GM21619 (cell line): Measurements from ENCODE around the gene ORM2.
"Not testable (repeated sequence)": the region's sequence is repeated elsewhere in the genome, so short reads cannot be mapped to it uniquely, and the experiment has no call there.

Source experiments
- ATAC-seq: cut with Tn5 transposase; IDR thresholded peaks from one replicate; pipeline ENCODE4 v1.9.1; 2021; ENCODE audit not compliant: unreplicated experiment

ORM2 gene

GRCh38 chr9:114313186-114313585 is 16.5 kb upstream of the ORM2 start:
- ATAC-seq: no peak

- ATAC-seq: no peak
Observed at GRCh38 chr9:114314256-114314867, 15.3 kb upstream of the ORM2 start.

- ATAC-seq: no peak
Observed at GRCh38 chr9:114314881-114315722, 14.6 kb upstream of the ORM2 start.

DNA sequence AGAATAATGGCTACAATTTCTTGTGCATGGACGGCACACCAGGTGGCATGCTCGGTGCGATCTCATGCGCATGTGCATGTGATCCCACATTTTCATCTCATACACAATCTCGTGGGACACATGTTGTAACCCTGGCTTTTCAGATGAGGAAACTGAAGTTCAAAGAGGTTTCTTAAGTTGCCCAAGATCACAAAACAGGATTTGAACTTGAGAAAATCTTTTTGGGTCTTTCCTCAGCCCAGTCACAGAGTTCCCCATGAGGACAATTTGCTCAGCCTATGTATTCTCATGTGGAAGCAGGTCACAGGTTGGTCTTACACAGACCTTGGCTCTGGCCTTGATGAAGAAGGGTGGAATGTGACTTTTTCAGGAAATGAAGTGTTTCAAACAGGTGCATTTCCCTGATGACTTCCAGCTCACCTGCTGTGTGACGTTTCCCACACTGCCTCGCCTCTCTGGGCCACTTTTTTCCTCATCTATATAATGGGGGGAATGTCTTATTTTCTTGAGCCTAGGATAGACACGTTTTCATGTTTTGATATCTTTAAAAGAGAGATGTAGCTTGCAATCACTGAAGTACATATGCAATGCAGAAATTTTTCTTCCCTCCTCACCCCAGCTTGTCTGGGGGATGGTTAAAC is 13.8 kb upstream of the ORM2 start:
- ATAC-seq: no peak

- no peak for ATAC-seq
Observed at GRCh38 chr9:114316605-114317230, 13.0 kb upstream of the ORM2 start.

DNA sequence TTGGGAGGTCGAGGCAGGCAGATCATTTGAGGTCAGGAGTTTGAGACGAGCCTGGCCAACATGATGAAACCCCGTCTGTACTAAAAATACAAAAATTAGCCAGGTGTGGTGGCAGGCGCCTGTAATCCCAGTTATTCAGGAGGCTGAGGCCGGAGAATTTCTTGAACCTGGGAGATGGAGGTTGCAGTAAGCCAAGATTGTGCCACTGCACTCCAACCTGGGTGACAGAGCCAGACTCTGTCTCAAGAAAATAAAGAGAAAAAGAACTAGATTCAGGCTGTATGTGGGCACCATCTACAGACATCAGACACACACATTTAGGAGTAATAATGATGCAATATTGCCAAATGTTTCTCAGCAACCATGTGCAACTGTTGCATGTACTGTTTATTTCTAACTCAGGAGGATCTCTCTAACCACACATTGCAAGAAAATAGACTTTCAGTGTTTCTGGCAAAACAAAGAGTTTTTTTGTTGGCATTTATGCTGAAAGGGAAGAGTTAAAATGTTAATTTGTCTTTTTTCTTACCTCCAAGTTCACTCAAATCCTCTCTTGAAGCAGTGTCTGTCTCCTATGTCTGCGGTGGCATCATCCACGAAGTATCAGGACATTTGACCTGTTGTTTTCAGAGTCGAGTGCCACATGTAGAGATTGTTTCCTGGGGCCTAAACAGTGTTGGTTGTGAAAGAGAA is 11.9 kb upstream of the ORM2 start:
- ATAC-seq: no peak

DNA sequence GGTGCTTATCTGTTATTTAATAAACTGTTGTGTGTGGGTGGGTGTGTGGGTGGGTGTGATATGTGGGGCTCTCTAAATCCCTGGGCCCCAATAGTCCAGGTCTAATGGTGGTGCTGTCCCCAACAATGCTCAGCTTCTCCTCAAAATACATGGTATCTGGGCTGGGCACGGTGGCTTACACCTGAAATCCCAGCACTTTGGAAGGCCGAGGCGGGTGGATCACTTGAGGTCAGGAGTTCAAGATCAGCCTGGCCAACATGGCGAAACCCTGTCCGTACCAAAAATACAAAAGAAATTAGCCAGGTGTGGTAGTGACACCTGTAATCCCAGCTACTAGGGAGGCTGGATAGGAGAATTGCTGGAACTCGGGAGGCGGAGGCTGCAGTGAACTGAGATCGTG is 11.3 kb upstream of the ORM2 start:
- ATAC-seq: no peak

DNA sequence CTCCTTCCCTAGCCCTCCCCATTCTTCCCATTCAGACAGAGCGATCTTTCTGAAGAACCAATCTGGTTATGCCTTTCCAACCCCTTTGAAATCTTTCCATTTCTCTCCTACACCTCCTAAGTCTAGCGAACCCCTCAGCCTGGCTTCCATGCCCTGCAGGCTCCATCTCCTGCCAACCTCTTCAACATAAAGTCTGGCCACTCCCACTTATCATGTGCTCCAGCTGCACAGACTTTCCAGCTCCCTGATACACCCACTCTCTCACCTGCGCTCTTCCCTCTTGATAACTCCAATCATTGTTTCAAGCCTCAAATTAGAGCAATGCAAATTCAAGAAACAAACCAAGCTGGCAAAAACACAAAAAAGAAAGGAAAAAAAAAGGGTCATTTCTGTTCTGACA is 10.5 kb upstream of the ORM2 start:
- no peak for ATAC-seq

- ATAC-seq: not testable (repeated sequence)
Observed at GRCh38 chr9:114320710-114321109, 9.0 kb upstream of the ORM2 start.

- ATAC-seq: no peak
Observed at GRCh38 chr9:114321759-114322158, 7.9 kb upstream of the ORM2 start.

DNA sequence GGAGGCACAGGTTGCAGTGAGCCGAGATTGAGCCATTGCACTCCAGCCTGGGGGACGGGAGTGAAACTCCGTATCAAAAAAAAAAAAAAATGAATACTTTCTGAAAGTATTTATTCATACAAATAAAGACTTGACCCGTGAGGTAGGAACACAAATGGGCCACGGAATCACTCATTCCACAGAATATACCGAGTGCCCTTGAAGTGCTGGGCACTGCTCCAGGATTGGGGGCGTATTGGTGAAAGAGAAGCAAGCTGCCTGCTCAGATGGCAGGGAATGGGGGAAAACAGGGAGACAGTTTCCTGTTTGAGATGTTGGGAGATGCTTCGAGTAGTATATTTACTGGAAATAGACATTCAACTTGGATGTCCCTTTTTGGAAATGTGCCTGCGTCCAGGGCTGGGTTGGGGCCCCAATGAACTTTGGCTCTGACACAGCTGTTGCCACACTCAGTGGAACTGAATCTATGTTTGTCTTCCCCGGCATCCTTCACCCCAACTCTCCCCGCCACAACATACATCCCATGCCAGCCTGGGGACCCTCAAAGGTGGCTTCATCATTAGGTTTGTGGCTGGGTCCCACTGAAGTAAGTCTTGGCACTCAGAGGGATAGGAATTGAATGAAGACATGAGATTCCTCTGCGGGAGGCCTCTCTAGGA is 7.4 kb upstream of the ORM2 start:
- ATAC-seq: not testable (repeated sequence)

- ATAC-seq: not testable (repeated sequence)
Observed at GRCh38 chr9:114322831-114323531, 6.7 kb upstream of the ORM2 start, which contains the start of gene ORM1. ORM1 (plus strand) TSS chr9:114323098; CDS start chr9:114323134, 36 bp downstream.

DNA sequence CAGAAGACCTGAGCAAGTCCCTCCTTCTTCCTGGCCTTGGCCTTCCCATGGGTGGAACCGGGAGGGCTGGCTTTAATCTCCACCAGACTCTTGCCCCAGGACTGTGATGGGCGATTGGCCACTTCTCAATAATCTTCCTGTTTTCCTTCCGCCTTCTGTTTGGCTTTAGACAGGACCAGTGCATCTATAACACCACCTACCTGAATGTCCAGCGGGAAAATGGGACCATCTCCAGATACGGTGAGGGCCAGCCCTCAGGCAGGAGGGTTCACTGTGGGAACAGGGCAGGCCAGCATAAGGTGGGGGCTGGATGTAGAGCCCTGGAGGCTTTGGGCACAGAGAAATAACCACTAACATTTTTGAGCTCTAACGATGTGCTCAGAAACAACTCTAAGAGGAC is 5.8 kb upstream of the ORM2 start:
- not testable (repeated sequence) for ATAC-seq

DNA sequence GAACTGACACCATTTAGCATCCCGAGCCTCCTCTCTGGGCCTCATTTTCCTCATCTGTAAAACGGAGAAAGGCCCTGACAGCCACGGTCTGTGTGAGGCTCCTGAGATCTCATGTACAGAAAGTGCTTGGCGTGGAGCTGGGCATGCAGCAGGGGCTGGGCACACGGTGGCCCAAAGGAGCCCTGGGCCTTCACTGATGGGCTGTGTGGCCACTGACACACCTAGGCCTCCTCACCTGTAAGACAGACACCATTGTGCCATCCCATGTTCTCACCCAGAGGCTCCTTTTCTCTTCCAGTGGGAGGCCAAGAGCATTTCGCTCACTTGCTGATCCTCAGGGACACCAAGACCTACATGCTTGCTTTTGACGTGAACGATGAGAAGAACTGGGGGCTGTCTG is 5.2 kb upstream of the ORM2 start:
- no peak for ATAC-seq

GRCh38 chr9:114324965-114325364 is 4.7 kb upstream of the ORM2 start:
- ATAC-seq: not testable (repeated sequence)

GRCh38 chr9:114325684-114326254 is 3.9 kb upstream of the ORM2 start:
- not testable (repeated sequence) for ATAC-seq

DNA sequence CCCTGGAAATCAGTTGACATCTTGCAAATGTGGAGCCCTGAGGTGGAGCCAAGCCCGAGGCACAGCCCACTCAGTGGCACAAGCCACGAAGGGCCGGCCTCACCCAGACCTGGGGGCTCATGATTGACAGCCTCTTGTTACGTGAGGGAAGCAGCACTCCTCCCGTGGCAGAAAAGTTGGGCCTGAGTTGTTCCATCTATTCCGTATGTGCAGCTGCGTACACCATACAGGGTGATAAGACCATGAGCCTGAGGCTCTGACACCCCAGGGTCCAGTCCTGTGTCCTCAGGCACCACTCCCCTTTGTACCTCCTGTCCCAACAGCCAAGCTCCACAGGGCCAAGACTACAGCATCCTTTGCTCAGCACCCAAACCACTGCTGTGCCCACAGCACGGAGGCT is 1.9 kb upstream of the ORM2 start:
- no peak for ATAC-seq

- not testable (repeated sequence) for ATAC-seq
Observed at GRCh38 chr9:114328357-114328820, 1.3 kb upstream of the ORM2 start.

DNA sequence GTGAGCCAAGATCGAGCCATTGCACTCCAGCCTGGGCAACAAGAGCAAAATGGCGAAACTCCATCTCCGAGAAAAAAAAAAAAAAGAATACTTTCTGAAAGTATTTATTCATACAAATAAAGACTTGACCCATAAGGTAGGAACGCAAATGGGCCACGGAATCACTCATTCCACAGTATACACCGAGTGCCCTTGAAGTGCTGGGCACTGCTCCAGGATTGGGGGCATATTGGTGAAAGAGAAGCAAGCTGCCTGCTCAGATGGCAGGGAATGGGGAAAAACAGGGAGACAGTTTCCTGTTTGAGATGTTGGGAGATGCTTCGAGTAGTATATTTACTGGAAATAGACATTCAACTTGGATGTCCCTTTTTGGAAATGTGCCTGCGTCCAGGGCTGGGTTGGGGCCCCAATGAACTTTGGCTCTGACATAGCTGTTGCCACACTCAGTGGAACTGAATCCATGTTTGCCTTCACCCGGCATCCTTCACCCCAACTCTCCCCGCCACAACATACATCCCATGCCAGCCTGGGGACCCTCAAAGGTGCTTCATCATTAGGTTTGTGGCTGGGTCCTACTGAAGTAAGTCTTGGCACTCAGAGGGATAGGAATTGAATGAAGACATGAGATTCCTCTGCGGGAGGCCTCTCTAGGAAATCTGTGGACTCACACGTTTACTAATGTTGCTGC is 588 bp upstream of the ORM2 start:
- ATAC-seq: not testable (repeated sequence)
